ENCODE measurements around the gene ZNF224.
A peak's percentile ranks its signal among the peaks of the same experiment; 100 is the strongest.

Gene ZNF224

GRCh38 chr19:44131955-44132354 lies 37.8 kb downstream of the ZNF224 start:
- DNase-seq (ENCODE audit: low read depth), result no peak

GRCh38 chr19:44141191-44142058 lies 47.3 kb downstream of the ZNF224 start, which contains the start of gene ZNF234:
Gene ZNF234, plus strand, starts transcription at chr19:44141554. Its CDS starts 3,079 bp downstream, at chr19:44144633.
- DNase-seq (ENCODE audit: low read depth), result peak; percentile 81

- DNase-seq (ENCODE audit: low read depth), result peak; percentile 54
These were observed 47.9 kb downstream of the ZNF224 start for GRCh38 chr19:44142059-44142433.

GRCh38 chr19:44149776-44150175 lies 55.6 kb downstream of the ZNF224 start:
- no peak for DNase-seq (ENCODE audit: low read depth)

- no peak for DNase-seq (ENCODE audit: low read depth)
These were observed 57.3 kb downstream of the ZNF224 start for GRCh38 chr19:44151491-44151890.

GRCh38 chr19:44156475-44156874 lies 62.3 kb downstream of the ZNF224 start:
- no peak for DNase-seq (ENCODE audit: low read depth)
